DOHH2 (cell line): ENCODE measurements around the gene ALG3.

Experiments
- H3F3A ChIP-seq: fragments of 200-600 bp; sonication (generic), shearing (Covaris generic); 2 replicates; pipeline ENCODE4 v1.6.0; 2016; ENCODE audit warnings: antibody characterized with exemption, mild to moderate bottlenecking; ENCODE audit not compliant: control insufficient read depth, insufficient read depth
- H3K27ac ChIP-seq: fragments of 200-600 bp; sonication (generic); 2 replicates; pipeline ENCODE4 v1.5.1; 2014; ENCODE audit warnings: low read depth, mild to moderate bottlenecking, low read length, moderate library complexity
- H3K27me3 ChIP-seq: fragments of 200-600 bp; sonication (generic); 2 replicates; pipeline ENCODE4 v1.6.1; 2014; ENCODE audit warnings: mild to moderate bottlenecking, low read length, mixed read lengths; ENCODE audit not compliant: control insufficient read depth
- H3K36me3 ChIP-seq: fragments of 200-600 bp; sonication (generic); 2 replicates; pipeline ENCODE4 v1.6.1; 2014; ENCODE audit warnings: mild to moderate bottlenecking, low read length, moderate library complexity, mixed read lengths; ENCODE audit not compliant: control insufficient read depth
- H3K4me1 ChIP-seq: fragments of 200-600 bp; sonication (generic); 2 replicates; pipeline ENCODE4 v1.6.1; 2014; ENCODE audit warnings: mild to moderate bottlenecking, low read length, mixed read lengths; ENCODE audit not compliant: control insufficient read depth
- H3K4me2 ChIP-seq: fragments of 200-600 bp; sonication (generic); 2 replicates; pipeline ENCODE4 v1.6.0; 2014; ENCODE audit warnings: mild to moderate bottlenecking, low read length, moderate library complexity
- H3K4me3 ChIP-seq: fragments of 200-600 bp; sonication (generic); 2 replicates; pipeline ENCODE4 v1.5.1; 2014; ENCODE audit warnings: mild to moderate bottlenecking, low read length, mixed read lengths
- H3K79me2 ChIP-seq: fragments of 200-600 bp; sonication (generic); 2 replicates; pipeline ENCODE4 v1.6.1; 2014; ENCODE audit warnings: mild to moderate bottlenecking, low read length, mixed read lengths; ENCODE audit not compliant: control insufficient read depth
- H3K9me2 ChIP-seq: fragments of 200-600 bp; sonication (generic); replicated peaks from 2 replicates; pipeline ENCODE4 v1.6.1; 2014; ENCODE audit warnings: mild to moderate bottlenecking, low read length, mixed read lengths; ENCODE audit not compliant: control insufficient read depth
- H3K9me3 ChIP-seq: fragments of 200-600 bp; sonication (generic); 2 replicates; pipeline ENCODE4 v1.6.1; 2014; ENCODE audit warnings: antibody characterized with exemption, low read length, mixed read lengths; ENCODE audit not compliant: control insufficient read depth, insufficient read depth
- H4K20me1 ChIP-seq: fragments of 200-600 bp; sonication (generic); 2 replicates; pipeline ENCODE4 v1.6.0; 2014; ENCODE audit warnings: low read depth, mild to moderate bottlenecking, antibody characterized with exemption, low read length, moderate library complexity; ENCODE audit not compliant: control insufficient read depth, insufficient read depth
- EZH2phosphoT487 ChIP-seq: fragments of 200-600 bp; sonication (generic); IDR thresholded peaks from 2 replicates; pipeline ENCODE4 v1.6.1; 2017; ENCODE audit warnings: borderline replicate concordance, mild to moderate bottlenecking, antibody characterized with exemption, low read length, moderate library complexity, mixed read lengths
- TF ChIP-seq, protein P1 (sequence below): fragments of 200-600 bp; sonication (generic); IDR thresholded peaks from one replicate; pipeline ENCODE4 v1.5.1; 2014; ENCODE audit warnings: antibody characterized with exemption, mild to moderate bottlenecking, low read depth, low read length; ENCODE audit not compliant: poor library complexity, severe bottlenecking

ALG3 gene

DNA sequence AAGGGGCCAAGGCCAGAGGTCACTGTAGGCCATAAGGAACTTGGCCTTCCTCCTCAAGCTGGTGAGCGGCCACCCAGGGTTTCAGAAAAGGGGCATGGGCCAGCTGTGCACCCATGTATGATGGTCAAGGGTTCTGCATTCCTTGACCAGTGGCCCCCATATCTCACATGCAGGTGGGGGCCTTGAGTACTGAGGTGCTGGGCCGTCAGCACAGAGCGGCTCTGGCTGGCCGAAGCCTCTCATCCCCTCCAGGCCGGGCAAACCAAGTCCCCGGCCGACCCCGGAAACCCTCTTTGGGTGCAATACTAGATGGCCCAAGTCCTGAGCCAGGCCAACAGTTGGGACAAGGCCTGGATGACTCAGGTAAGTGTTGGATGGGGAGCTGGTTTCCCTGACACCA lies 9.5 kb downstream of the ALG3 start:
- H3K9me2 ChIP-seq: no peaks in the 10 kb centered on the region
- no peak overlapping the region for H3K4me3 ChIP-seq
- H3K27ac ChIP-seq: no peak overlapping the region
- no peak for TF ChIP-seq EZH2phosphoT487
- TF ChIP-seq, protein P1, sequence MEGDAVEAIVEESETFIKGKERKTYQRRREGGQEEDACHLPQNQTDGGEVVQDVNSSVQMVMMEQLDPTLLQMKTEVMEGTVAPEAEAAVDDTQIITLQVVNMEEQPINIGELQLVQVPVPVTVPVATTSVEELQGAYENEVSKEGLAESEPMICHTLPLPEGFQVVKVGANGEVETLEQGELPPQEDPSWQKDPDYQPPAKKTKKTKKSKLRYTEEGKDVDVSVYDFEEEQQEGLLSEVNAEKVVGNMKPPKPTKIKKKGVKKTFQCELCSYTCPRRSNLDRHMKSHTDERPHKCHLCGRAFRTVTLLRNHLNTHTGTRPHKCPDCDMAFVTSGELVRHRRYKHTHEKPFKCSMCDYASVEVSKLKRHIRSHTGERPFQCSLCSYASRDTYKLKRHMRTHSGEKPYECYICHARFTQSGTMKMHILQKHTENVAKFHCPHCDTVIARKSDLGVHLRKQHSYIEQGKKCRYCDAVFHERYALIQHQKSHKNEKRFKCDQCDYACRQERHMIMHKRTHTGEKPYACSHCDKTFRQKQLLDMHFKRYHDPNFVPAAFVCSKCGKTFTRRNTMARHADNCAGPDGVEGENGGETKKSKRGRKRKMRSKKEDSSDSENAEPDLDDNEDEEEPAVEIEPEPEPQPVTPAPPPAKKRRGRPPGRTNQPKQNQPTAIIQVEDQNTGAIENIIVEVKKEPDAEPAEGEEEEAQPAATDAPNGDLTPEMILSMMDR: no peak
- no peaks in the 10 kb centered on the region for H3K79me2 ChIP-seq
- H3F3A ChIP-seq: 0 out of 2 replicates have a peak, but pooled peaks cover 2% of the 10 kb centered on the region
- H3K9me3 ChIP-seq: no peaks in the 10 kb centered on the region
- peaks cover 7% of the 10 kb centered on the region for H3K4me1 ChIP-seq
- H4K20me1 ChIP-seq: no peaks in the 10 kb centered on the region
- no peaks in the 10 kb centered on the region for H3K27me3 ChIP-seq
- peaks cover 23% of the 10 kb centered on the region for H3K36me3 ChIP-seq
- H3K4me2 ChIP-seq: no peak overlapping the region

- no peak for TF ChIP-seq EZH2phosphoT487
- TF ChIP-seq, protein P1: no peak
- Histone ChIP-seq H3K9me3 (no peaks in the 10 kb centered on the region), H3K4me3 (no peak overlapping the region), H3K27me3 (no peaks in the 10 kb centered on the region), H3K4me1 (peaks cover 7% of the 10 kb centered on the region), H3K36me3 (peaks cover 14% of the 10 kb centered on the region), H3K9me2 (no peaks in the 10 kb centered on the region), H3F3A (0 out of 2 replicates have a peak, but pooled peaks cover 2% of the 10 kb centered on the region), H3K79me2 (no peaks in the 10 kb centered on the region), H3K4me2 (no peak overlapping the region), H3K27ac (no peak overlapping the region), H4K20me1 (no peaks in the 10 kb centered on the region)
Measured at GRCh38 chr3:184238246-184238818, 10.4 kb downstream of the ALG3 start.

DNA sequence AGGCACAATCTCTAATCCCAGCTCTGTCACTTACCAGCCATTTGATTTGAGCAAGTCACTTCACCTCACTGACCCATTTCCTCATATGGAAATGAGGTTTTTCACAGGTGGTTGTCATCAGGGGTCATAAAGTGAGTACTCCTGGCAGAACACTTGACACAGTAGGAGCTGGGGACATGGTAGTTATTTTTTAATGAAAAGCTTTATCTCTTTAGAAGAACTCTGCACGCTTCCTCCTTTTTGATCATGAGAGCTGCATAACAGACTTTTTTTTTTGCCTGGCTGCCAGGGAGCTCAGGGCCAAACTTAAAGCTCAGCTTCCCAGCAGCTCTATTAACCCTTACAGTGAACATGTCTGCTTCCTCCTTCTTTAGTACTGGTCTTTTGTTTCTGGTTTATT lies 11.0 kb downstream of the ALG3 start:
- H3K27me3 ChIP-seq: no peaks in the 10 kb centered on the region; the same call in 1 of the 2 replicates
- H3K36me3 ChIP-seq: peaks cover 9% of the 10 kb centered on the region
- H3K4me3 ChIP-seq: no peak overlapping the region
- H3K4me2 ChIP-seq: no peak overlapping the region
- no peaks in the 10 kb centered on the region for H3K9me2 ChIP-seq
- H3K9me3 ChIP-seq: no peaks in the 10 kb centered on the region
- no peak overlapping the region for H3K27ac ChIP-seq
- peaks cover 7% of the 10 kb centered on the region for H3K4me1 ChIP-seq
- no peaks in the 10 kb centered on the region for H4K20me1 ChIP-seq
- H3K79me2 ChIP-seq: no peaks in the 10 kb centered on the region
- 0 out of 2 replicates have a peak, but pooled peaks cover 2% of the 10 kb centered on the region for H3F3A ChIP-seq
- TF ChIP-seq, protein P1: no peak
- no peak for TF ChIP-seq EZH2phosphoT487
